HG03342 (cell line): ENCODE results near the gene FAM216A.
"Not testable (repeated sequence)": the region's sequence is repeated elsewhere in the genome, so short reads cannot be mapped to it uniquely, and the experiment has no call there.

ENCODE experiments used
- ATAC-seq: cut with Tn5 transposase; IDR thresholded peaks from one replicate; pipeline ENCODE4 v1.9.1; 2021; ENCODE audit warnings: mild to moderate bottlenecking, moderate library complexity; ENCODE audit not compliant: unreplicated experiment

FAM216A gene

DNA sequence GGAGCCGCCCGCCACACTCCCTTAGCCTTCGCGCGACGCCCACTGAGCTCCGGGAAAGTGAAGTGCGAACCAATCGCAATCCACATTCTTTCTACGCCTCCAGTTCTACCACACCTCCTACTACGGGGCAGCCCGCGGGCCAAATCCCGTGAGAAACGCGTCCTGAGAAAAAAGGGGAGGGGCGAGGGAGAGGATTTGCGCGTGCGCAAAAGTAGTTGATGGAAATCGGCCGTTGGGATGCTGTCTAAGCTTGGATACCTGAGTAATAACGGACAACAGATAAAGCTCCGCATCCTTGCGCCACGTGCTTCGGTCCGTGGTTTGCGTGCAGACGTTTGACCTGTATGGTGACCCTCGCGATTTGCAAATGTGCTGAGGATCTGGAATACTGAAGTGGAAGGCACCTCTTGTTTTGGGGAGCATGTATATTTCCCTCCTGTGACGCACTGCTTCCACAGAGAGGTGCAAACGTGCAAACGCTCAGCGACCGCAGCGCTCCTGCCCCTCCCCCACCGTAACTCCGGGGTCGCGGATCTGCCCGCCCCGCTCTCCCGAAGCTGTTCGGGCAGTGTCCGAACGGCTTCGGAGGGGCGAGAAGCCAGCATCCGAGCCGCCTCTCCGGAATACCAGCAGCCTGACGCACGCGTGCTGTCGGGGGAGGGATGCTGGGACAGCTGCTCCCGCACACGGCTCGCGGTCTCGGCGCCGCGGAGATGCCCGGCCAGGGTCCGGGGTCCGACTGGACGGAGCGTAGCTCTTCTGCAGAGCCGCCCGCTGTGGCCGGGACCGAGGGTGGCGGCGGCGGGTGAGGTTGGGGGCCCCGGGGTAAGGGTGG is at the start of gene FAM216A, which contains the start of gene GPN3:
Gene FAM216A, plus strand, starts transcription at position 632 of the 835 bp plus-strand sequence. Its CDS starts 31 bp downstream, at position 663.
Gene GPN3, minus strand, starts transcription at position 44 of the 835 bp plus-strand sequence. CDS start 54 bp downstream, outside the sequence.
- peak; percentile 61 for ATAC-seq

- not testable (repeated sequence) for ATAC-seq
Observed at GRCh38 chr12:110420644-110421043, 48.0 kb upstream of the FAM216A start.

- no peak for ATAC-seq
Observed at GRCh38 chr12:110421159-110421661, 47.4 kb upstream of the FAM216A start.

DNA sequence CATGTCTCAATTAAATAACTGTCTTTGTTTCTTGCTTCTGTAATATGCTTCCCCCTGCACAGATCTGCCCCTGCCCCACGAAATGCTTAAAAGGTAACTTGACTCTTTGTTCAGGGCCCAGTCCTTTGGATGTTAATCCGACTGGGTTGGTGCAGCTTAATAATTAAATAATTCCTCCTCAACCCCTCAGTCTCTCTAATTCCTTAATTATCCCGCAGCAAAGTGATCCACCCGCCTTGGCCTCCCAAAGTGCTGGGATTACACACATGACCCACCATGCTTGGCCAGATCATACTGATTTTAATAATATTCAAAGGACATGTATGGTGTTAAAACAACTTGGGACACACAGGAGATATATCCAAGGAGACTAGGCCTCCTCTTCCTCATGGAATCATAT is 46.9 kb upstream of the FAM216A start:
- no peak for ATAC-seq

DNA sequence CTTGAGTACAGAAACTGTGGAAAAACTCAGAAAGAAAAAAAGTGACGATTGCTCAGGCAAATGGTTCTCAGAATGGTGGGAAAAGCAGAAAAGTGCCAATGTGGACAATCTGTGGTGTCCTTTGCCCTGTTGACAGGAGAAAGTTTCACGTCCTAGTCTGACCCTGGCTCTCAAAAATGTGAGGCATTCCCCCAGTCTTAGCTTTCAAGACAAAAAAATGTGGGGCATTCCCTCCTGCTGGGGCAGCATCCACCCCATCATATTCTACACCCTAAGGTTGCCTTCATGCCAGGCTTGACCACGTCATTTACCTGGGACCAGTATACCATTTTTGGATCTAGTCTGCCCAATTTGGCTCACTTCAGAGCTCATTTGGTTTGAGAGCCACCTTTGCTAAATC is 44.4 kb upstream of the FAM216A start:
- ATAC-seq = no peak

GRCh38 chr12:110426406-110426805 is 42.2 kb upstream of the FAM216A start:
- no peak for ATAC-seq

DNA sequence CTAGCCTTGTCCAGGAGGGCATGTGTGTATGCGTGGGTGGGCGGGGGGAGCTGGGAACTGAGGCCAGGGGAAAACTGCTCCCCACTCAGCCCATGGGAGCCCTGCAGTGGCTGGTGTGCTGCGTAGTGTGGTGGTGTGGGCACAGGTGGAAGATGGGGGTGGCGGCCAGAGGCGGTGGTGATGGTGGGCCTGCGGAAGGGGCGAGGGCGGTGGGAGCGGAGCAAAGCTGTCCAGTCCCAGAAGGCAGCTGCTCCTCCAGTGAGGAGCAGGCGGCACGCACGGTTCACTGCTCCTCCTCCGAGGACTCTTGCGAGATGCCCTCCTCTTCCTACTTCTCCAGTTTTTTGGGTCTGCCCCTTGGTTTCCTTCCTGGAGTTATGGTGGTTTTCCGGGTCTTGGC is 39.0 kb upstream of the FAM216A start:
- not testable (repeated sequence) for ATAC-seq

DNA sequence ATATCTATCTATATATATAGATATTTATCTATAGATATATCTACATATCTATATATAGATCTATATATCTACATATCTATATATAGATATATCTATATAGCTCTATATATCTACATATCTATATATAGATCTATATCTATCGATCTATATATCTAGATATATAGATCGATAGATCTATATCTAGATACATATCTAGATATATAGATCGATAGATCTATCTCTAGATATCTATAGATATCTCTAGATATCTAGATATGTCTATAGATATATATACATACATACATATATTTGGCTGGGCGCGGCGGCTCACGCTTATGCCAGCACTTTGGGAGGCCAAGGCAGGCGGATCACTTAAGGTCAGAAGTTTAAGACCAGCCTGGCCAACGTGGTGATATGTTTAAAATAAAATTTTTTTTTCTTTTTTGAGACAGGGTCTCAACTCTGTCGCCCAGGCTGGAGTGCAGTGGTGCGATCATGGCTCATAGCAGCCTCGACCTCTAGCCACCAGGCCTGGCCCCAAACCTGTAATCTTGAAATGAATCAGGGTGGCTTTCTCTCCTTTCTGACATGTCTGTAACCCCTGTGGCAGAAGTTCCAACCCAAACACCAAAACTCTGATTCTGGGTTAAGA is 36.6 kb upstream of the FAM216A start:
- ATAC-seq = no peak

GRCh38 chr12:110436231-110436630 is 32.4 kb upstream of the FAM216A start:
- no peak for ATAC-seq

GRCh38 chr12:110444455-110444854 is 24.2 kb upstream of the FAM216A start:
- no peak for ATAC-seq

- peak; percentile 94 for ATAC-seq
Observed at GRCh38 chr12:110449799-110450497, 18.7 kb upstream of the FAM216A start, which contains the start of gene ARPC3. ARPC3 (minus strand) TSS chr12:110450337; CDS start chr12:110450260, 77 bp downstream.

GRCh38 chr12:110451263-110451662 is 17.4 kb upstream of the FAM216A start:
- ATAC-seq = no peak

DNA sequence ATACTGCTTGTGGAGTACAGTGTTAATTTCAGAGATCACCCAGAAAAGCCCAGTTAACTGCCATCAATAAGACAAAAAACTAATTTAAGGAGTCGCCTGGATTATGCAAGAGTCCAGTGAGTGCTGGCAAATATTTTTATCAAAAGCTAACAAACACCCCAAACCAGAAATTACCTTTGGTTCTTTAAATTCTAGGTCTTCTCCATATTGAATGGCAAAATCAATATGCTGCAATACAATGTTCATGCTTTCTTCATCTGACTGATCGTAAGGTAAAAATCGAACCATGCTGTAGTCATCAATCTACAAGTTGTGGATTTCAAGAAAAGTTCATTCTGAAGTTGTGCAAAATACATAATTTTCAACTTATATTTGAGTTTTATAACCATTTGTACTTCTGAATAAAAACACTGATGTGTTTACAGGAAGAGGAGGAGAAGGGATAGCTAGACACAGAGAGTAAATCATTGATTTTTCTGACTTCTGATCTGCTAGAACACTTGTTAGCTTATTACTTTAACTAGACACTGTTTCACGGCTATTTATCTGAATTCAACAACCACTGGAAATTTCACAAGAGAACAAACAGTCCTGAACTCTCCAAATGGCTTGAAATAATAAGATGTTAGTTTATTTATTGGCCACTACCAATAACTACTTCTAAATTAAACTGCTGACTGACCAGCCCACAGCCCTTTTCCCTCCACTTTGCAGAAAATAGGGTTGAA is 14.9 kb upstream of the FAM216A start:
- ATAC-seq = no peak

- ATAC-seq = no peak
Observed at GRCh38 chr12:110458756-110459155, 9.9 kb upstream of the FAM216A start.

DNA sequence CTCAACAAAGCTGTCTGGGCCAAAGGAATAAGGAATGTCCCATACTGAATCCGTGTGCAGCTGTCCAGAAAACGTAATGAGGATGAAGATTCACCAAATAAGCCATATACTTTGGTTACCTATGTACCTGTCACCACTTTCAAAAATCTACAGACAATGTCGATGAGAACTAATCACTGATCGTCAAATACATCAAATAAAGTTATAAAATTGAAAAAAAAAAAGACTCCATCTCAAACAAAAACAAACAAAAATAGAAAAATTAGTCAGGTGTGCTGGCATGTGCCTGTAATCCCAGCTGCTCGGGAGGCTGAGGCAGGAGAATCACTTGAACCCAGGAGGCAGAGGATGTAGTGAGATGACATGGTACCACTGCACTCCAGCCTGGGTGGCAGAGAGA is 7.5 kb upstream of the FAM216A start:
- not testable (repeated sequence) for ATAC-seq

DNA sequence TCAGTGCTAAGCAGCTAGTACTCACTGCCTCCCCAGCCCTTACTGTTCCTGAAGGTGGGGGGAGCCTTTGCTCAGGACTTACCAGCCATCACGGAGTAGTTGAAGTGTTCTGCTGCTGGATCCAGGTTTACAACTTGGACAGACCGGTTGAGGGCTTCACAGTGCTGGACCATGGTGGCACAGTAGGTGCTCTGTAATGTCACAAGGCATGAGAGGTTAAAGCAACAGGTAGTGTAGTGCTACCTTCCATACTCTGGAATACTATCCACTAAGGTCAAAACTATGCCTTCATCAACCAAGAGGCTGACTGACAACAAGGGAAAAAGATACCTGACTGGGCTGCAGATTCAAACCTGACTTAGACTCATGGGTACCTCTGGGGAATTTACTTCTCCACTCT is 3.6 kb upstream of the FAM216A start:
- no peak for ATAC-seq

- not testable (repeated sequence) for ATAC-seq
Observed at GRCh38 chr12:110465765-110466164, 2.9 kb upstream of the FAM216A start.

- ATAC-seq = no peak
Observed at GRCh38 chr12:110466791-110467190, 1.9 kb upstream of the FAM216A start.

- no peak for ATAC-seq
Observed at GRCh38 chr12:110467847-110468213, 815 bp upstream of the FAM216A start.

GRCh38 chr12:110475426-110475825 is 6.8 kb downstream of the FAM216A start:
- ATAC-seq = no peak
